Stimulated activated naive CD4-positive, alpha-beta T cell (primary cell): ENCODE measurements around the gene UBA5.
A peak's percentile ranks its signal among the peaks of the same experiment; 100 is the strongest.
"Not testable (repeated sequence)": the region's sequence is repeated elsewhere in the genome, so short reads cannot be mapped to it uniquely, and the experiment has no call there.

Experiments
- DNase-seq, 6 experiments: peaks; one replicate each; lab custom pipeline; 2025; lab: John Stamatoyannopoulos, UW

Gene UBA5

GRCh38 chr3:132660052-132660810, at the start of gene UBA5:
Gene UBA5, plus strand, starts transcription at chr3:132660329. Its CDS starts 209 bp downstream, at chr3:132660538.
- DNase-seq: peak; percentile 51 to 81 (median 62)

GRCh38 chr3:132615301-132615700, 44.8 kb upstream of the UBA5 start:
- not testable (repeated sequence) for DNase-seq

DNA sequence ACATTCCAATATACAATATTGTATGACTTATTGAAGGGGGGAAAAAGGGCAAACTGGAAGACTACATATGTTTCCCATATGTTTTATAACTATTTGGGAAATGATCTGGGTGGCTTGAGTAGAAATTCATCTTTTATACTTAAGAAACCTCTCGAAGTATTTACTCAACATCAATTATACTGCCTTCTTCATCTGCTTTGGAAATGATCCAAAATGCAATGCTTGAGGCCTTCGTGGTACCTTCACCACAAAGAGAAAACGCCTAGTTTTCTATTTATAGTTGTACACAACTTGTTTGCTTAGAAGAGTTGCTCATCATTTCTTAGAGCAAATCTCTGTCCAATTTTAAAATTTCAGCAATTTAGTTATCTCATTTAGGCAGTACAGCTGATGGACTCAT, 44.2 kb upstream of the UBA5 start:
- no peak for DNase-seq

DNA sequence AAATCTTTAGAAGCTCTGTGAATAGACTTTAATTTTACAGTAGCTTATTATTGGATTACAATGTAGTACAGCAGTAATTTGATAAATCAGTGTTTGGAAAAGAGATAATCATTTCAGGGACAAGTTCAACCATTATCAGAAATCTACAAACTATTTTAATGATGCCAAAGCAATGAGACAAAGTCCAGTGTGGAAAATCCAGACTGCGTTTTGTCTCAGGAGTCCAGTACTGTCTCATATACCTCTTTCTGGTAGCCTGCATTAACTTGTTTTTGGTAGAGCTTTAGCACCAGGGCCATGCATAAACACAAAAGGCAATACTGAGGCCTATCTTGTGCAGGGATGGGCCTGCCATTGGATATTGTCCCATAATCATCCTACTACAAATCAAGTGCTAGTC, 43.3 kb upstream of the UBA5 start:
- no peak for DNase-seq

GRCh38 chr3:132622148-132622547, 38.0 kb upstream of the UBA5 start:
- no peak for DNase-seq

- DNase-seq: no peak
Observed at GRCh38 chr3:132622761-132623160, 37.4 kb upstream of the UBA5 start.

- DNase-seq: no peak
Observed at GRCh38 chr3:132623646-132624045, 36.5 kb upstream of the UBA5 start.

GRCh38 chr3:132624790-132625189, 35.3 kb upstream of the UBA5 start:
- DNase-seq: no peak

DNA sequence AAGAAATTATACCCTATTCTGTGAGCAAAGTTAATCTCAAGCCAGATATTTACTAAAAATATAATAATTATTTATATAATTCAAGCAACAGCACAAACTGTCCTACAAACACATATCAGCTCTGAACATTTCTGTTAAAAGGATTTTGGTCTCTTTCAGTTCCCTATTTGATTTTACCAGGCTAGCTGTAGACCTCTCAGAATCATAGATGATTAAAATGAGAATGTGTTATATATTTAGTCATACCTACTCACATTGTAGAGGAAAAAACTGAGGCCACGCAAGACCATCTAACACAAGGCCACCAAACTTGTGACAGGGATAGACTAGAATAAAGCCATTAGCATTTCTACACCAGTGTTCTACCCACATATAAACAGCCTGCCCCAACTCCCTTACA, 34.5 kb upstream of the UBA5 start:
- no peak for DNase-seq

GRCh38 chr3:132626955-132627354, 33.2 kb upstream of the UBA5 start:
- no peak for DNase-seq

DNA sequence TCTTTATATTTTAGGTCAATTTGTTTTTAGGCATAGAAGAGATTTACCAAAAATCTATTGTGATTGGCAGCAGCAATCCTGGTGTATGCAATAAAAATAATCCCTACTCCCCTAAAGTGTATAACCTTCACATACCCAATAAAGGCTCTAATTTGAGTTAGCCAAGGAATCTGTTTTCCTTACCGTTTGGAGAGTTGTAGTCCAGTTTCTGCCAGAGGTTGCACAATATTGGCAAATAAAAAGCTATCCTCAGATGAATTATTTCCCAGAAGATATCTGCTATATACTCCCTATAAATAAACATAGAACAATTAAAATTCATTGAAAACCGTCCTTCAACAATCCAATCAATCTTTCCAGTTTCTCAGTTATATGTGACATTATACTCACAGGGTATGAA, 32.0 kb upstream of the UBA5 start:
- DNase-seq: no peak

GRCh38 chr3:132629928-132630327, 30.2 kb upstream of the UBA5 start:
- no peak for DNase-seq

- DNase-seq: no peak
Observed at GRCh38 chr3:132630612-132631011, 29.5 kb upstream of the UBA5 start.

GRCh38 chr3:132635052-132635451, 25.1 kb upstream of the UBA5 start:
- DNase-seq: no peak

DNA sequence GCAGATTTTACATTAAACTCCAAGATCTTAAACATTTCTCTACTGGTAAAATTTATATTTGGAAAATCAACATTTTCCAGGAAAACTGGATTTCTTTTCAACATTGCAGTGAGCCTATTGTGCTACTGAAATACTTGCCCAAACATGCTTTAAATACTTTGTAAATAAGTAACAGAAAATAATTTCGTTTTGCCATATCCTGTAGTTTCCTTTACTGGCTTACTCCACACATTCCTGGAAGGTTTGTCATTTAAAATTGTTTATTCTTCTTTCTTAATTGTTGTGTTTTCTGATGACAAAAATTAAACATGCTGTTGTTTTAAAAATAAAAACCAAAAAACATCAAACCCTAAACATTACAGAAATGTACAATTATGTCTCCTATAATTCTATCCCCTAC, 22.5 kb upstream of the UBA5 start:
- DNase-seq: no peak

DNA sequence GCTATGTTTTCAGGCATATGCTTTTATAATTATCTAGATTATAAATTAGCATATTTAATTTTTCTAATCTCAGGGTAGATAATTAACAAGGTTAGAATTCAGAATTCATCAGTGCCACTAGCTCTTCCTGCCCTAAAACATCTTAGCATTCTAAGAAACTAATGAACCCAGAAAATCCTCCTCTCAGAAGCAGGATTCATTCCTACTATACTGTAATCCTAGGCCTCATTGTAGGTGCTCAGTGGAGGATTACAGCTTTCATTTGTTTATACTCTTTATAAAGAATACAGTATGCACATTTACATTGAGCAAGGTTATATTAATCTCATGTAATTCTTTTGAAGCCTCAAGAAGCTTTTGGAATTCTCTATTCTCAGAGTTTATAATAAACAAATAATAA, 21.4 kb upstream of the UBA5 start:
- DNase-seq: no peak

- not testable (repeated sequence) for DNase-seq
Observed at GRCh38 chr3:132641427-132641826, 18.7 kb upstream of the UBA5 start.

DNA sequence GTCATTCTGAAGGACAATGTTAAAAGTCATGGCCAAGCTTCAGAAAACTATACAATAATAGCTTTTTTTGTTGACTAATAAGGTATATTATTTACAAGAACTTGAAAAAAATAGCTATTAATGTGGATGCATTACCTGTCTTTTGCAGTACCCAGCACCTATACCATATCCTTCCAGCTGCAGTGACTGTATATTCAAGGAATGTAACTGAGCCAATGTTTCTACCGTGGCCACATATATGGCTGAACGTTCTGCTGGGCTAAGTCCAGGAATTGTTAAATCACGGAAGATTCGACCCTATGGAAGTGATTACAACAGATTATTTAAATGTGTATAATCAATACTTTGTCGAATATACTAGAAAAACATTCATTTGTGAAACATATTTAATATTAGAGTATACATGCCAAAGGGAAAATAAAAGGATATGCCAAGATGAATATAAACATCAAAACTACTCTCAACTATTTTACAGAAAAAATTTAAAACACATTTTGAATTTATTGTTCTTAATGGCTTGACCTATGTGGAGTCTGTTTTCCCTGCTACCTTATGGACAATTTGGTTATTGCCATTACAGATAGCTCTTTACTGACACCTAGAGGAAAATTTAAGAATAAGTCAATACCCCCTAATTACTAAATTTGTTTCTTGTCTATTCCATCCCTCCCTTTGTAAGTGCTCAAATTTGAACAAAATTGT, 18.1 kb upstream of the UBA5 start:
- DNase-seq: peak in 3 of 6 experiments; percentile 16 to 49 (median 29)

DNA sequence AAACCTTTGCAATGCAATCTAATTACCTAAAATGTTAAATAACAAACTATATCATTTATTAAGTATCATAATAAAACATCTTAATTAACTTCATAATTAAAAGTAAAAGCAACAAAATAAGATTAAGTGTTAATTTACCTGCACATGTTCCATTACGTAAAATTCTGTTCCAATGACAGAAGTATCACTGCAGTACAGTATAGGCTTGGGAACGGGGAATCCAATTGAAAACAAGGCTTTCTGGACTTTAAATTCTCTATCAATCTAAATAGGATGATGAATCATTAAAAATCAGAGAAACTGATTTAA, 17.6 kb upstream of the UBA5 start:
- DNase-seq: no peak

- DNase-seq: no peak
Observed at GRCh38 chr3:132643366-132643765, 16.8 kb upstream of the UBA5 start.

DNA sequence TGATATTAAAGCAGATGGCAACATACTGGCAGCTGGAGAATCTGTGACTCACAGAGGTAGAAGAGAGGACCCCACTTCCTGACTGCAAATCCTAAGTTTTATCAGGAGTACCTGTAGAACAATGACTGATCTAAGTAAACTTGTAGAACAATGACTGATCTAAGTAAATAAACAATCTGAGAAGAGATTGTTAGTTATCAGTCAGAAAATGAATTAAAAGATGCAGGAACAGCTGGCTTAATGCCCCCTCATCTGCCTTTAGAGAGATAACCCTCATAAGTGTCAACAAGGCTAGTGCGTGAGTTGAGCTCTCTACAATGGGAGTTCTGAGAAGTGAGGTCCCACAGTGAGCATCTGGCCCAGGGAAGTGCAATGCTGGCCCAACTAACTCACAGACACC, 15.1 kb upstream of the UBA5 start:
- peak in 2 of 6 experiments; percentile 1 to 2 for DNase-seq

GRCh38 chr3:132650153-132650552, 10.0 kb upstream of the UBA5 start:
- no peak for DNase-seq

DNA sequence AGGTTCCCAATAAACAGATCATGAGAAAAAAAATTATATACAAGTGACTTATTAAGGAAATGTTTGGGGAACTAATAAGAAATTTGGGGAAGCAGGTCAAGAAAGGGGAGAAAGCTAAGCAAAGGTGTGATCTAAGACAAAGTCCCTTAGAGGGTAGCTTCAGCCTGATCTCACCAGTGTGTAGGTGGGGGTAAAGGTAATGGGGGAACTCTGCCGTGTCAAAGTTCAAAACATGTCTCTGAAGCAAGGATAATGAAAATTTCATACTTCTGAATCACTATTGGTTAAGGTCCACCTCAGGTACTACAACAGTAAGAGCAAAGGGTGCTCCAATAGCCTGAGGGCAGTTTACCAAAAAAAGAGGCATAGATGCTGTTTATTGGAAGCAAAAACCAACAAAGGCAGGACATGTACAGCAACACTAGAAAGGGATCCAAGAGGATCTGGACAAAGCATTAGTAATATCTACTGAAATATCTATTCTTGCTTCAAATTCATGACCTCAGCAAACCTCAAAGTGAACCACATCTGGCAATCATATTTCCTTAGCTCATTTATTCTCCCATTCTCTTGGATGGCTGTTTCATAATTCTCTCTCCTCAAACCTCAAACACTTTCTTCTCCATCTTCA, 7.4 kb upstream of the UBA5 start:
- no peak for DNase-seq
